ENCODE measurements around the gene G6PD.
"Not testable (repeated sequence)": the region's sequence is repeated elsewhere in the genome, so short reads cannot be mapped to it uniquely, and the experiment has no call there.

The G6PD gene

DNA sequence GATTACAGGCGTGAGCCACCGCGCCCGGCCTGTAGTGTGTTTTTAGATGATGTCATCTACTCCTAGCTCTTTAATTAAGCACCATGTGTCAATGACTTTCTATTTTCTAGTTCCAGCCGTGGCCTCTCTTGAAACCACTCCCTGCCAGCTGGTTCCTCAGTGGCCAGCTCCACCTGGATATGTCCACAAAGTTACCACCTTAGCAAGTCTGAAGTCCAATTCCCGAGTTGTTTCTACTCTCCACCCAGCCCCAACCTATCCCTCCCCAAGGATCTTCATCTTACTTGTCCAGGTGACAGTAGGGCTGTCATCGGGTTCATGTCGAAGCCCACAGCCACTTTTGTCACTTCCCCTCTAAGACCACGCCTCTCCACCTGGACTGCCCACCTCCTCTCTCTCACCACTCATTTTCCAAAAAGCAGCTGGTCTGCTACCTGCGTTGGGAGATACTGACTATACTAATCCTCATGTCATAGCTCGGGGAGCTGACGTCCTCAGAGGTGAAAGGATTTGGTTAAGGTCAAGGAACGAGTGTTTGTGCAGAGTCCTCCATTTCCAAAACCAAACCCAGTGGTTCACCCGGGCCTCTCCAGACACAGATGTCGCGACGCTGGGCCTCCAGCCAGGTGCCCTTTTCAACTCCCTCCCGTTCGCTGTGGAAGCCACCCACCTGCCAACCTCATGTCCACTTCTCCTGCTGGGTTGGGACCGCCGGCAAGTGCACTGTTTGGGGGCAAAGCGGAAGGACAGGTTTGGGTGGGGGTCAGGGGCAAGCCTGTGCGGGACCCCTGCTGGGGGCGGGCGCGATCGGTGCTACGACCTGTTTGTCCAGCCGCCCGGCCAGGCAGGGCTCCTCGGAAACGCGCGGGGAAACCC is 31.3 kb downstream of the G6PD start:
- peak; percentile 25 for DNase-seq

GRCh38 chrX:154513716-154514115 is 32.9 kb downstream of the G6PD start:
- DNase-seq = no peak

- no peak for DNase-seq
Observed at GRCh38 chrX:154512879-154513553, 33.6 kb downstream of the G6PD start.

- DNase-seq = no peak
Observed at GRCh38 chrX:154511761-154512160, 34.9 kb downstream of the G6PD start.

- no peak for DNase-seq
Observed at GRCh38 chrX:154509455-154509854, 37.2 kb downstream of the G6PD start.

DNA sequence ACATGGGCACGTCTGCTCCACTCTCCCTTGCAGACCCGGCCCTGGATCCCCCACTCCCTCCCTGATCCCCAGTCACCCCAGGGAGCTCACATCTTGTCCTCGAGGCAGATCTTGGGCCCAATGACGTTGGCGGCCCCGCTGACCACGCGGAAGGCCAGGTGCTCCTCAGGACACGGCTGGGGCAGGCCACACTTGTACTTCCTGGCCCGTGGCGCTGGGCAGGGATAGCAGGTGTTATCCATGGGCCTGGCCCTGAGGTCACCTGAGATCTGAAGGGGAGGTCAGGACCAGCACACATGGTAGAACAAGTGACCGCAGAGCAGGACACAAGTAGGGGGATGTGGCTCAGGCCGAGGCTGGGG is 38.3 kb downstream of the G6PD start:
- DNase-seq = no peak

DNA sequence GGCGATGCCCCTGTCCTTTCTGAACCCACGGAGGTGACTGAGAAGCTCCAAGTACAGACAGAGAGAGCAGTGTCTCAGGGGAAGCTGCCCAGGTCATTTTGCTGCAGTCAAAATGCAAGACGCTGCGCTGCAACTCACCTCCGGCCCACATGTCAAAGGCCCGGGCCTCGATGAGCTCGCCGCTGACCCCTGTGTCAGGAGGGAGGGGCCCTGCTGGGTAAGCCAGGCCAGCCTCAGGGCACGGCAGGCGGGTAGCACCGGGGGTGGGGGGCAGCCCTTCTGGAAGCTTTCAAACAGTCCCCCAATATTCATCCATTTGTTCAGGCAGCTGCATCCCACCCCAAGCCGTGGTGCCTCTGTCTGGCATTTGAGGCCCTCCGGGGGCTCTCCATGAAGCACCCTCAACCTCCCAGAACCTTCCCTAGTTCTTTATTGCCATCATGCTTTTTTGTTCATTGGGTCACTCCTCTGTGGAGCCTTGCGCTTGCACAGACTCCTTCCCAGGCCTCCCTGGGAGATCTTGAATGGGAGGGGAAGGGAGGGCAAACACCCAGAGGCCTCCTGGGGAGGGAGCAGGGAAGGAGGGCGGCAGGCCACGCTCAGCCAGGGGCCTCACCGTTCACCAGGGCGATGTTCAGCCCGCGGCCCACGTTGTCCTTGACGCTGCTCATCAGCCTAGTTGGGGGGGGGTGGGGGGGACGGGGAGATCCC is 38.8 kb downstream of the G6PD start:
- no peak for DNase-seq

GRCh38 chrX:154506483-154507332 is 39.9 kb downstream of the G6PD start:
- DNase-seq = no peak

- DNase-seq = no peak
Observed at GRCh38 chrX:154505734-154506133, 40.9 kb downstream of the G6PD start.

- no peak for DNase-seq
Observed at GRCh38 chrX:154502989-154503388, 43.7 kb downstream of the G6PD start.

DNA sequence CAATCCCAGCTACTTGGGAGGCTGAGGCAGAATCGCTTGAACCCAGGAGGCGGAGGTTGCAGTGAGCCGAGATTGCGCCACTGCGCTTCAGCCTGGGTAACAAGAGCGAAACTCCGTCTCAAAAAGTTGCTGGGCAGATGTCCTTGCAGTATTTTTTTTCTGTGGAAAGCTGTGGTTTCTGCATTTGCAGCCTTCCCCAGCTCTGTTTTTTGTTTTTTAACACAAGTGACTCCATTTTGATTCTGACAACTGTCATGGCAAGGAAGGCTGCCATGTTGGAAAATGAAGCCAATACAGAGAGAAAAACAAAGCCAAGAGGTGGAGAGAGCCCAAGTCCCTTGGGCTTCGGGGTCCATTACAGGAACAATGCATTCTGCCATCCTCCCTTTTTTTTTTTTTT is 44.5 kb downstream of the G6PD start:
- DNase-seq = no peak

- not testable (repeated sequence) for DNase-seq
Observed at GRCh38 chrX:154501423-154501822, 45.2 kb downstream of the G6PD start.

DNA sequence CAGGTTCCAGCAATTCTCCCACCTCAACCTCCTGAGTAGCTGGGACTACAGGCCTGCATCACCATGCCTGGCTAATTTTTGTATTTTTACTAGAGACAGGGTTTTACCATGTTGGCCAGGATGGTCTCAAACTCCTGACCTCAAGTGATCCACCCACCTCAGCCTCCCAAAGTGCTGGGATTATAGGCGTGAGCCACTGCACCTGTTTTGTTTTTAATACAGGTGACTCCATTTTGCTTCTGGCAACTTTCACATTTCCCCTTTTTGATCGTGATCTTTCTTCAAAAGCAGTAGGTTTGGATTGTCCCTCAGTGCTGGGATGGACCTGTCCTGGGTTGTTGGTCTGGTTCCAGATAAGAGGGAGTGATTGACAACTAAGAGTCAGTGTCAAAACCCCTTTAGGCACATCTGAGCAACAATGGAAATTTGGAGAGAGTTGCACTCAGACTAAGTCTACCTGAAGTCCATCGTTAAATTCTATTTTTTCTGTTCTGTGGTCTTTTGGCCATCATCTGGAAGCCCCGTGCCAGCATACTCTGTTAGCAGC is 50.0 kb downstream of the G6PD start:
- not testable (repeated sequence) for DNase-seq

DNA sequence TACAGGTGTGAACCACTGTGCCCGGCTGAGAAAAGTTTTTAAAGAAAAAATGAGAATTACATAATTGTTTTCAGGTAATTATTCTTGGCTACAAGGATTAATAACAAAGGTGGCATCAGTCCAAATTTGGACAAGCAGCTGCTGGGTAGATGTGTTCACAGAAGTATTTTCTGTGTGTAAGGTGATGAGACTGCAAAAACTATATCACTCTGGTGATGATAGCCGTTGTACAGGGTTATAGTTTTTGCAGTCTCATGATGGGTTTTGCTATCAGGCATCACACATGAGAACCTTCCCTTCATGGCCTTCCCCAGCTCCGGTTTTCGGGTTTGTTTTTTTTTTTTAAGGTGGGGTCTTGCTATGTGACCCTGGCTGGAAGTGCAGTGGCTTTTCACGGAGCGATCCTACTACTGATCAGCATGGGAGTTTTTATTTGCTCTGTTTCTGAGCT is 51.1 kb downstream of the G6PD start:
- DNase-seq = no peak

- no peak for DNase-seq
Observed at GRCh38 chrX:154494715-154495114, 51.9 kb downstream of the G6PD start.

DNA sequence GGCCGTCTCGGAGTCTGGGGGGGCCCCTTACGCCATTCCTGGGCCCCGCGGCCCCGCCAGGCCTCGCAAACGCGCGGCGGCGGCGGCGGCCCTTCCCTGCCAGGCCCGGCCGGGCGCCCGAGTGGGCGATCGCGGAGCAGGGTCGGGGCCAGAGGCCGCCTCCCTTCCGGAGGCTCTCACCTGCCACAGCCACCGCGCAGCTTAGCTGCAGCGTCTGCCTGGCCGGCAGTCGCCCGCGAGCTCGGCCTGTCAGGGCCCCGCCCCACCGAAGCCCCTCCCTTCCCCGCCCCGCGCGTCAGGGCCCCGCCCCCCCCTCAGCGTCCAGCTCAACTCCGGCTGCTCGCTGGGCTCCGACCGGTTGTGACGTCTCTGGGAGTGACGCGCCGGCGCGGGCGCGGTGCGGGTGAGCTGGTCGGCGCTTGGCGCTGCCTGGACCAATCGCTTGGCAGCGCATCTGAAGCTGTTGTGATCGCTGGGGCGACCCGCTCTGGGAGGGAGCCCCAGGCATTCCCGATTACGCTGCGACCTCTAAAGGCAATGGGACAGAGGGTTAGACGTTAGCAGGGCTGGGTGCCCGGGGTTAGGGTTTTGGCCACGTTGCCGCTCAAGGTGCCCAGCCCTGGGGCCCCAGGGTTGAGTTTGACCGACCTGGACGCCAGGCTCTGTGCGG is 56.1 kb downstream of the G6PD start, which contains the start of gene SLC10A3:
TSS of gene SLC10A3 (minus strand) at position 216 of the 670 bp plus-strand sequence. CDS start 1,689 bp downstream, outside the sequence.
- DNase-seq = peak; percentile 75

GRCh38 chrX:154490021-154490413 is 56.6 kb downstream of the G6PD start:
- peak; percentile 52 for DNase-seq

GRCh38 chrX:154489182-154489581 is 57.5 kb downstream of the G6PD start:
- DNase-seq = no peak

GRCh38 chrX:154488336-154489075 is 58.1 kb downstream of the G6PD start:
- DNase-seq = no peak
